C4-2B (cell line): ENCODE data around the gene PLPPR3.

Source experiments
- ZFX ChIP-seq: fragments of 450-650 bp; IDR thresholded peaks from 2 replicates; pipeline ENCODE4 v1.6.1; 2017
- TF ChIP-seq, protein P1 (sequence below): fragments of 450-650 bp; conservative IDR thresholded peaks from 2 replicates; pipeline ENCODE4 v1.5.1; 2017; ENCODE audit warnings: mild to moderate bottlenecking

DNA sequence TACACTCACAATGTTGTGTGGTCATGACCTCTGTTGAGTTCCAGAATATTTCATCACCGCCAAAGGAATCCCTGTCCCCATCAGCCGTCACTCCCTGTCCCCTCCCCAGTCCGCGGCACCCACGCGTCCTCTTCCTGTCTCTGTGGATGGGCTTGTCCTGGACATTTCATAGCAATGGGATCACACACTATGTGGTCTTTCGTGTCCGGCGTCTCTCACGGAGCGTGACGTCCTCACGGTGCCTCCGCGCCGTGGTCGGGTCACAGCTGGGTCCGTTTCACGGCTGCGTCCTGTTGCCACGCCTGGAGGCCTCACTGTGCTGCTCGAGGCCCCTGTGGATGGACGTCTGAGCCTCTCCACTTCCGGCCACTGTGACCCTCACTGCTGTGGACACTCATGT, 12.5 kb upstream of the PLPPR3 start:
- TF ChIP-seq, protein P1, sequence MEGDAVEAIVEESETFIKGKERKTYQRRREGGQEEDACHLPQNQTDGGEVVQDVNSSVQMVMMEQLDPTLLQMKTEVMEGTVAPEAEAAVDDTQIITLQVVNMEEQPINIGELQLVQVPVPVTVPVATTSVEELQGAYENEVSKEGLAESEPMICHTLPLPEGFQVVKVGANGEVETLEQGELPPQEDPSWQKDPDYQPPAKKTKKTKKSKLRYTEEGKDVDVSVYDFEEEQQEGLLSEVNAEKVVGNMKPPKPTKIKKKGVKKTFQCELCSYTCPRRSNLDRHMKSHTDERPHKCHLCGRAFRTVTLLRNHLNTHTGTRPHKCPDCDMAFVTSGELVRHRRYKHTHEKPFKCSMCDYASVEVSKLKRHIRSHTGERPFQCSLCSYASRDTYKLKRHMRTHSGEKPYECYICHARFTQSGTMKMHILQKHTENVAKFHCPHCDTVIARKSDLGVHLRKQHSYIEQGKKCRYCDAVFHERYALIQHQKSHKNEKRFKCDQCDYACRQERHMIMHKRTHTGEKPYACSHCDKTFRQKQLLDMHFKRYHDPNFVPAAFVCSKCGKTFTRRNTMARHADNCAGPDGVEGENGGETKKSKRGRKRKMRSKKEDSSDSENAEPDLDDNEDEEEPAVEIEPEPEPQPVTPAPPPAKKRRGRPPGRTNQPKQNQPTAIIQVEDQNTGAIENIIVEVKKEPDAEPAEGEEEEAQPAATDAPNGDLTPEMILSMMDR = no peak
- TF ChIP-seq ZFX = no peak
